ENCODE results near the gene CCR8. TPM values are rescaled to one million over a fixed set of nuclear protein-coding genes. Genes with fewer than 3 reads are reported as not detected.

The CCR8 gene
- not detected for total RNA-seq

GRCh38 chr3:39329493-39329892 is at the start of gene CCR8:
TSS of gene CCR8 (plus strand) at chr3:39329709. CDS start at chr3:39332332, 2,623 bp downstream.

GRCh38 chr3:39279745-39280517 is 49.6 kb upstream of the CCR8 start, which contains the start of gene CX3CR1:
TSS of gene CX3CR1 (minus strand) at chr3:39280036. CDS start at chr3:39266509, 13,527 bp downstream.

Other genes with a start within 250 kb of the CCR8 start
- gene GORASP1, start 222.1 kb upstream of the CCR8 start, total RNA-seq: 51.3 TPM
- gene TTC21A, start 222.0 kb upstream of the CCR8 start, total RNA-seq: 9.6 TPM
- 15.0 TPM for gene CSRNP1, start 176.1 kb upstream of the CCR8 start, total RNA-seq
- gene XIRP1, start 137.1 kb upstream of the CCR8 start, total RNA-seq: 4.5 TPM
- gene CX3CR1, start 49.7 kb upstream of the CCR8 start, total RNA-seq: 1.8 TPM
- gene SLC25A38, start 53.7 kb downstream of the CCR8 start, total RNA-seq: 20.0 TPM
- gene RPSA, start 77.0 kb downstream of the CCR8 start, total RNA-seq: 610 TPM
- not detected for gene MOBP, start 138.0 kb downstream of the CCR8 start, total RNA-seq